GM21825 (cell line): ENCODE results near the gene SLC9A4.

Experiments
- ATAC-seq: cut with Tn5 transposase; IDR thresholded peaks from one replicate; pipeline ENCODE4 v1.9.1; 2021; ENCODE audit warnings: mild to moderate bottlenecking, moderate library complexity; ENCODE audit not compliant: unreplicated experiment

Gene SLC9A4

GRCh38 chr2:102451968-102452367 is 21.1 kb upstream of the SLC9A4 start:
- no peak for ATAC-seq

GRCh38 chr2:102453501-102453900 is 19.5 kb upstream of the SLC9A4 start:
- ATAC-seq, result no peak

GRCh38 chr2:102455061-102455670 is 17.9 kb upstream of the SLC9A4 start:
- ATAC-seq, result no peak

DNA sequence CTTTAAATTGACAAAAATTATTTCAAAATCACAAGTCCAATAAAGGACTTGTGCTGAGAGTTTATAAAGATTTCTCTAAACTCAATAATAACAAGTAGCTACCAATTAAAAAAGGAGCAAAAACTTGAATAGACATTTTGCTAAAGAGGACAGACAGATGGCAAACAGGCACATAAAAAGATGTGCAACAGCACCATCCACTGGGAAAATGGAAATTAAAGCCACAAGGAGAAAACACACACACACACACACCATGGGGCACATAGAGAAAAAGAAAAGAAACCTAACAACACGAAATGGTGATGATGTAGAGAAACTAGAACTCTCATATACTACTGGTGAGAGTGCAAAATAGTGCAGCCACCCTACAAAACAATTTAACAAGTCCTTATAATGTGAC is 12.6 kb upstream of the SLC9A4 start:
- ATAC-seq, result no peak

- ATAC-seq, result no peak
These were observed 11.8 kb upstream of the SLC9A4 start for GRCh38 chr2:102461188-102461587.

GRCh38 chr2:102463160-102463559 is 9.9 kb upstream of the SLC9A4 start:
- ATAC-seq, result no peak

GRCh38 chr2:102470168-102470567 is 2.9 kb upstream of the SLC9A4 start:
- ATAC-seq, result no peak

DNA sequence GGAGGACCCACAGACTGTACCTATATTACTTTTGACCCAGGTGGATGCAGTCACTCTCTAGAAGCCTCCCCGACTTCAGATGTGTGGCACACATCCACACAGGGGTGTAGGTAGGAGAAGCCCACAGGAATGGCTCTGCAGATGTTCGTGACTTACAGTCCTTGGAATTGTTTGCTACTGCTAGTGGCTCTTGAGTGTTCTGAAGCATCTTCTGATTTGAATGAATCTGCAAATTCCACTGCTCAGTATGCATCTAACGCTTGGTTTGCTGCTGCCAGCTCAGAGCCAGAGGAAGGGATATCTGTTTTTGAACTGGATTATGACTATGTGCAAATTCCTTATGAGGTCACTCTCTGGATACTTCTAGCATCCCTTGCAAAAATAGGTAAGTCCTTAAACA is 605 bp downstream of the SLC9A4 start:
- ATAC-seq, result no peak

DNA sequence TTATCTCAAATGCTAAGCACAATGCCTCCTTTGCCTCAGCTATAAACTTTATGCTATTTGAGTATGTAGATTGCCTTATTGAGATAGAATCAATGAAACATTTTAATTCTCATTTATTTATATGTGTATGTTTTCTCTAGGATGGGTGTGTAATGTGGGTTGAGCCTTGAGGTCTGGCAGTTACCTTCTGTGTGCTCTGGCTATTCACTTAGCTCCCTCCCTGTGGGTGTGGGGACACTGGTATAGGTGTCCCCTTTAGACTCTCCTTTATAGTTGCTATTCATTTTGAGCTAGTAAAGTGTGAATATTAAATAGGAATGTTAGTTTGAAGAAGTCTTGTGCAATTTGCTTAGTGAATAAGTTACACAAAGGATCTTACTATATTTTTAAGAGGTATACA is 1.8 kb downstream of the SLC9A4 start:
- ATAC-seq, result no peak

DNA sequence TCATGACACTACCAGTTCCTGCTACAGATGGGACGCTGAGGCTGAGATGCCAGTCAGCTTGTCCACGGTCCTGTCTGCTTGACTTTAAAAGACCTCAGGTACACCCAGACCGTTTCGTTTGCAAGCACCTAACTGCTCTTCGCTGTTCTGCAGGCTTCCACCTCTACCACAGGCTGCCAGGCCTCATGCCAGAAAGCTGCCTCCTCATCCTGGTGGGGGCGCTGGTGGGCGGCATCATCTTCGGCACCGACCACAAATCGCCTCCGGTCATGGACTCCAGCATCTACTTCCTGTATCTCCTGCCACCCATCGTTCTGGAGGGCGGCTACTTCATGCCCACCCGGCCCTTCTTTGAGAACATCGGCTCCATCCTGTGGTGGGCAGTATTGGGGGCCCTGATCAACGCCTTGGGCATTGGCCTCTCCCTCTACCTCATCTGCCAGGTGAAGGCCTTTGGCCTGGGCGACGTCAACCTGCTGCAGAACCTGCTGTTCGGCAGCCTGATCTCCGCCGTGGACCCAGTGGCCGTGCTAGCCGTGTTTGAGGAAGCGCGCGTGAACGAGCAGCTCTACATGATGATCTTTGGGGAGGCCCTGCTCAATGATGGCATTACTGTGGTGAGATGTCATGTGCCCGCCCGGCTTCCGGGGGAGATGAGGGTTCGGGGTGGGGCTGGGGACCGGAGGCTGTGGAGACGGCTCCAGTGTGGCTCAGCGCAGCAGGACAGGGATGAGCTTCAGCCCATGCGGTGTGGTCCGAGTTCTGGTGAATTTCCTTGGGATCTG is 5.9 kb downstream of the SLC9A4 start:
- ATAC-seq, result no peak

GRCh38 chr2:102480285-102481195 is 7.5 kb downstream of the SLC9A4 start:
- no peak for ATAC-seq

GRCh38 chr2:102481931-102482330 is 8.9 kb downstream of the SLC9A4 start:
- no peak for ATAC-seq

DNA sequence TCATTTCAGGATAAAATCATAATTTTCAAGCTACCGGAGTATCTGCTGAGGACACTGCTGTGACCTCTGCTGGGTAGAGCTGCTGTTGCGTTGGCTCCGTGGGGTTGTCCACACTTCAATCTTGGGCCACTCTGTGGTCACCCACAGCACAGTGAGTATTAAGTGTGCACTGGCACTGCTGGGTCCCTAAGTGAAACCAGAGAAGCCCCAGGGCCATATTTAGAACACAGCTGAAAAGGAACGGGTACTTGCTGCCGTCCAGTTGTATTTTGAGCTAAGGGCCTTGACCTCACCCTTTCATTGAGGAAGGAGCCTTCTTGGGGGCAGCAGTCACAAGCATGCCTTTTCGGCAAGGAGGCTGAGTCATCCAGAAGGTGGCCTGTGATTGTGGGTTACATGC is 10.1 kb downstream of the SLC9A4 start:
- ATAC-seq, result no peak

DNA sequence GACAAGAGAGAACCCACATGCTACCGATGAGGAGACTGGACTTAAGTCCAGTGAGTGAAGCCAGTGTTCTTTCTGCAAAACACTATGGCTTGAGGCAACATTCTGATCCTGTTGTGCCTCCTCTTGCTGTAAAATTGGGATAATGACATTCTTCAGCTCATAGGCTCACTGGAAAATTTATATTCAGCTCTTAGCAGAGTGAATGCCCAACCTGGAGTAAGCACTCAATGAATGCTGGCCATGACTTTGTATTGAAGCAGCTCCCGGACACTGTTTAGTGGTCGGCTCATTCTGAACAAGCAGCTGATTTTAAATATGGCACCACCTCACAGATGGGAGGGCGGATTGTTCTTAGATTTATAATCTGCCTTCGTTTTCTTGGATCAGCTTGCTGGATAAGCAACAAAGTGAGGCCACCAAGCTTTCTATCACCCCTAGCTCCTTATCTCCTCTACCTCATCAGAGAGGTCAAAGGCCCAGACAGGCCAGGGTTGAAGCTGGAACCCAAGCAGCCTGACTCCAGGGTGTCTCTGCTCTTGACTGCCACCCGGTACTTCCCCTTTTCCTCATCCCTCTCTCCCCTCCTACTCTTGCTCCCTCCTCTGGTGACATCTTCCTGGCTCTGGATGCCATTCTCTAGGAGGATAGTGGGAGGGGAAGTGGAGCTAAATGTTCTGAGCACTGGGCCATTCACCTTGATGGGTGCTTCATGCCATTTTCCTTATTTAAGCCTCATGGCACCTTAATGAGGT is 11.5 kb downstream of the SLC9A4 start:
- no peak for ATAC-seq

DNA sequence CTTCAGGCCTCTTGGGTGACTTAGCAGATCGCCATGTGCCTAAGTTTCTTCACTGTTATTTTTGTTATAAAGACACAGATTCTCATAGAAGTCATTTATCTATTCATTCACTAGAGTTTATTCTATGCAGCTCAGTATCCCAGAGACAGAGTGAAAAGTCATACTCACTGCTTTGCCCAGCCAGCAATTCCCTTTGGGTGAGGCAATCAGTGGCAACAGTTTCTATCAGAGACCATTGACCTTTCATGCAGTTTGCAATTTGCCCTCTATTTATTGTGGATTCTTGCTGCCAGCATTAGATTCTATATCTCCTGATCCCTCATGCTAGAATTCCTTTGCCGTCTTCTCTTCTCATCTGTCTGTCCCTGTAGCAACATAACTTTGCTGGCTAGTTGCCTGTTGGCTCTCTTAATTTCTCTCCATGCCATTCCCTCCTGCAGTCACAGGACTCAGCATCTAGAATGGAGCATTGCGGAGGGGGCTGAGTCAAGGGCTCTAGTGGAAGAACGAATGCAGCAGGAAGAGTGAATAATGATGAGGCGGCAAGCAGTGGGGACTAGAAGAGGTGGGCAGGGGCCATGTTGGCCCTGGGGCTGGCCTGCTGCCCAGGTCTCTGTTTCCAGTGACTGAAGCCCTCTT is 12.2 kb downstream of the SLC9A4 start:
- ATAC-seq, result no peak

DNA sequence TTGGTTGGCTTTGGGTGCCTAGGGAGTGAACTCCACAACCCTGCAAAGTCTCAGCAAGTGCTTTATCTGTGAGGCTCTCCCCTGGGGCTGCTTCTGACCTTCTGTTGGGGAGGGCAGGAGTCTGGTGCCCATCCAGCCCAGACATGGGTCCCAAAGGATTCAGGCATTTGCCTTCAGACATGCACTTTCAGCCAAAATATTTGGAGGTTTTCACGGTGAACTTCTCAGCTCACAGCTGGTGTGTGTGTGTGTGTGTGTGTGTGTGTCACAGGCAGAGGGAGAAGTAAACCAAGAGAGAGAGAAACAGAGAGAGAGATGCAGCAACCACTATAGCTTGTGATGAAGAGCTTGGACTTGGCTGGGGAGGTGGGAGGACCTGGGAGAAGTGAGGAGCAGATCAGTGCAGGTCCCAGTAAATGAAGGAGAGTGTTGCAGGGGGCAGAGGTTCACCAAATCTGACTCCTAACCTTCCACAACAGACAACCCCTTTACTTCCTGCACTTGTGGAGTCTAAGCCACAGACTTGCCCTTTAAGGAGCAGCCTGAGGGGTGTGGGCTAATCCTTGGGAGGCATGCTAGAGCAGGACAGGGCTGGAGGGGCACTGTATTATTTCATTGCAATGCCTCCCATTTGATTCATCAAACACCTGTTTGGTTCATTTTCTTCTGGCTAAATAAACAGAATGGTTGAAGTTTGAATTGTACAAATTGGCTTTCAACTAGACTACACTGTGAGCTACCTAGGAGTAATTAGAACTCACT is 14.1 kb downstream of the SLC9A4 start:
- no peak for ATAC-seq

- no peak for ATAC-seq
These were observed 14.9 kb downstream of the SLC9A4 start for GRCh38 chr2:102487761-102488462.

DNA sequence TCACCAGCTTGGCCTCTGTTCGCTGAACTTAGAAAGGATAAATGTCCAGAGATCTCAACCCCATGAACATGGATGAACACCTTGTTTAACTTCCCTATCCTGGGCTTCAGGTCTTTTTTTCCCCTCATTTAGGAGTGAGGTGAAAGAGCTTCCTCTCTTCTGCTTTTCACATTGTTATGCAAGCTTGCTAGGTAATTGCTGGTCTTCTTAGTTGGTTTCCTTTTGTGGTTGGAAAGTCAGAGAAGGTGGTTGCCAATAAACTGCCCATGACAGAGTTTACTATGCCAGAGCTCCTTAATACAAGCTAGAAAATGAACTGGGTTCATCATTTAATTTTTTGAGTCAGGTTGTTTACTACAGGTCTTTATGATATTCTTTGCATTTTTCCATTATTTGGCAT is 16.6 kb downstream of the SLC9A4 start:
- ATAC-seq, result no peak

DNA sequence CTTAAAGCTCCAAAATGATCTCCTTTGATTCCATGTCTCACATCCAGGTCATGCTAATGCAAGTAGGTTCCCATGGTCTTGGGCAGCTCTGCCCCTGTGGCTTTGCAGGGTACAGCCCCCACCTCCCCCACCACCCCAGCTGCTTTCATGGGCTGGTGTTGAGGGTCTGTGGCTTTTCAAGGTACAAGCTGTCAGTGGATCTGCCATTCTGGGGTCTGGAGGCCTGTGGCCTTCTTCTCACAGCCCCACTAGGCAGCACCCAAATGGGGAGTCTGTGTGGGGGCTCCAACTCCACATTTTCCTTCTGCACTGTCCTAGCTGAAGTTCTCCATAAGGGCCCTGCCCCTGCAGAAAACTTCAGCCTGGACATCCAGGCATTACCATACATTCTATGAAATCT is 19.0 kb downstream of the SLC9A4 start:
- no peak for ATAC-seq
